Measurements from ENCODE around the gene ITGB8. TPM values are rescaled to one million over a fixed set of nuclear protein-coding genes. Genes with fewer than 3 reads are reported as not detected.

Gene ITGB8
- total and polyA plus RNA-seq, 9 of the 15 experiments (the other 6 are each of a cell fraction or from before 2014, with no cell fraction given): under 0.01 to 0.03 (median 0.02) TPM; not detected in 6

DNA sequence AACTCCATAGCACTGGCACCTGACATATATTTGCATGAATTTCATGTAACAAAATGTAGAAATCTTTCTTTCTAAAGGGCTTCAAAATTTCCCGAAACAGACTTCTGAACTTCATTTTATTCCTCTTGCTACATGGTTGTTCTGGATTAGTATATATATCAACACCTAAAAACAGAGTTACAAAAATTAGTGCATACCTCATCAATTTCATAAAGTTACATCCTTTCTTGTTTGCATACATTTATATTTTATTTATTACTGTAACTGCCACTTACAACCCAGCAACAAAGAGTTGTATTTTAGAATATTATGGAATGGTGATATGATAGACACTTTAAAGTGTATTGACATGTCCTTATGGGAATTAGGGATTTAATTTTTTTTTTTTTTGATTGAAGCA lies 2.0 kb upstream of the ITGB8 start:
- Histone ChIP-seq H3K4me3 (no peak overlapping the region), H3K79me2 (ENCODE audit: control insufficient read depth, insufficient read depth, low read length) (no peaks in the 10 kb centered on the region), H3K4me2 (ENCODE audit: insufficient read depth, low read length) (no peak overlapping the region), H2AFZ (ENCODE audit: low read depth, low read length) (0 out of 2 replicates have a peak overlapping the region, but pooled peaks have one; percentile 88), H3K9ac (ENCODE audit: insufficient read depth in 1 of 2, low read depth in 2 of 2, low read length in 2 of 2) (no peak overlapping the region), H3K9me3 (replicated peaks; ENCODE audit: control insufficient read depth, insufficient read depth, low read depth, low read length) (no peaks in the 10 kb centered on the region), H3K36me3 (ENCODE audit: control insufficient read depth, insufficient read depth, low read length) (no peaks in the 10 kb centered on the region), H3K4me1 (replicated peaks in 1 of 2; ENCODE audit: control insufficient read depth in 2 of 2, insufficient read depth in 2 of 2, low read length in 2 of 2) (peaks cover 4 to 18% of the 10 kb centered on the region in 2 experiments; a peak in 3 of 5 replicates), H3K27me3 (ENCODE audit: control insufficient read depth in 2 of 2, insufficient read depth in 2 of 2, low read length in 2 of 2) (peaks cover 0 to 8% of the 10 kb centered on the region in 2 experiments; a peak in 1 of 5 replicates), H4K20me1 (replicated peaks; ENCODE audit: control insufficient read depth, insufficient read depth, low read length) (no peaks in the 10 kb centered on the region), H3K9me1 (ENCODE audit: control insufficient read depth, insufficient read depth, low read length) (no peaks in the 10 kb centered on the region), H3K27ac (ENCODE audit: extremely low read depth, low read depth, low read length) (no peak overlapping the region)
- no peak for TF ChIP-seq TAF9B (IDR thresholded peaks at IDR 0.05; ENCODE audit: partially characterized antibody)
- peak; percentile 47; the same call in 1 of the 2 replicates for TF ChIP-seq MAFK (IDR thresholded peaks at IDR 0.05; ENCODE audit: low read length)
- peak; percentile 19; the same call in 1 of the 2 replicates for TF ChIP-seq MAFF (IDR thresholded peaks at IDR 0.05; ENCODE audit: low read length)
- TF ChIP-seq ZNF316 (IDR thresholded peaks at IDR 0.05): peak; percentile 66
- FAIRE-seq (no peak), ATAC-seq (no peak), DNase-seq (ENCODE audit: extremely low read depth in 1 of 4, low spot score in 3 of 4) (no peak)
- WGBS (ENCODE audit: insufficient coverage, low coverage, missing lambda C conversion rate): 81% methylated on average over 1 of the region's 1 CpG
- intact Hi-C loops (cut with micrococcal nuclease) (loop anchor here (5.0 kb wide), 1 partner anchor 114 kb away; no protein-coding TSS in a partner anchor), in situ Hi-C loops (cut with MboI) (loop anchor here (25.0 kb wide), 1 partner anchor 566 kb away; the partner anchor contains the start of gene TMEM196)
- CTCF ChIA-PET (ENCODE audit: low intra/inter-chr PET ratio): no interaction called here
- POLR2A ChIA-PET: no interaction called here
- no TSS peak for BruUV-seq (replicated peaks)
